GM12878 (cell line): ENCODE measurements around the gene GJD3. TPM values are rescaled to one million over a fixed set of nuclear protein-coding genes. Genes with fewer than 3 reads are reported as not detected.

Experiments
- ATAC-seq: fragments of 200-7000 bp; cut with Tn5 transposase; 3 replicates; pipeline ENCODE4 v1.9.1; 2020; ENCODE audit warnings: mild to moderate bottlenecking, moderate library complexity
- BruUV-seq: library from RNA; stranded (reverse); fragments of 400-500 nt; replicated peaks from 2 replicates; lab custom pipeline; 2021; lab: Mats Ljungman, UMichigan
- CTCF ChIA-PET: fragments of 300-600 bp; sonication (Branson Sonifier 250); formaldehyde crosslinking; extraction: SDS; loops from one replicate; lab custom pipeline; 2021; ENCODE audit warnings: inconsistent platforms; lab: Yijun Ruan, JAX
- POLR2A ChIA-PET: fragments of 350-600 bp; formaldehyde crosslinking; extraction: SDS; loops from one replicate; lab custom pipeline; 2021; ENCODE audit warnings: inconsistent platforms; lab: Charles Lee
- RAD21 ChIA-PET: fragments of 300-600 bp; sonication (Branson Sonifier 250); formaldehyde crosslinking; loops from one replicate; lab custom pipeline; 2023; ENCODE audit warnings: antibody characterized with exemption; ENCODE audit not compliant: unreplicated experiment; lab: Charles Lee
- SMC1A ChIA-PET: fragments of 300-600 bp; sonication (Branson Sonifier 250); formaldehyde crosslinking; loops from one replicate; lab custom pipeline; 2023; ENCODE audit not compliant: unreplicated experiment, uncharacterized antibody; lab: Charles Lee
- DNase-seq: peaks from one replicate; pipeline ENCODE4 v3.0.0-alpha.2; 2011; ENCODE audit warnings: low read depth, low spot score
- FAIRE-seq: peaks from 3 replicates; lab custom pipeline; 2011; peaks lifted over from hg19 to GRCh38; lab: Jason Lieb, UNC
- H2AFZ ChIP-seq: 2 replicates; pipeline ENCODE4 v1.6.0; 2011; ENCODE audit warnings: low read depth, low read length, control low read depth; ENCODE audit not compliant: control insufficient read depth
- H3K27ac ChIP-seq: 2 replicates; pipeline ENCODE4 v1.5.1; 2011; ENCODE audit warnings: control low read depth; ENCODE audit not compliant: control insufficient read depth, insufficient read depth
- H3K27me3 ChIP-seq, 2 experiments: replicated peaks in 1 of 2; 2 replicates each; pipeline versions ENCODE4 v1.6.0 to v1.6.1; 2011; ENCODE audit warnings: low read length in 1 of 2; ENCODE audit not compliant: control insufficient read depth in 2 of 2, insufficient read depth in 2 of 2
- H3K36me3 ChIP-seq, 2 experiments: 2 replicates each; pipeline ENCODE4 v1.5.1; 2011; ENCODE audit warnings: low read length in 1 of 2; ENCODE audit not compliant: control insufficient read depth in 2 of 2, insufficient read depth in 2 of 2
- H3K4me1 ChIP-seq: 2 replicates; pipeline ENCODE4 v1.6.1; 2011; ENCODE audit warnings: mild to moderate bottlenecking, low read length, moderate library complexity, mixed read lengths; ENCODE audit not compliant: control insufficient read depth, insufficient read depth
- H3K4me2 ChIP-seq: 2 replicates; pipeline ENCODE4 v1.6.0; 2011; ENCODE audit warnings: control low read depth; ENCODE audit not compliant: control insufficient read depth, insufficient read depth
- H3K4me3 ChIP-seq: fragments of 200-600 bp; sonication (generic); 2 replicates; pipeline ENCODE4 v1.5.1; 2016
- H3K79me2 ChIP-seq: 2 replicates; pipeline ENCODE4 v1.6.0; 2011; ENCODE audit warnings: low read length; ENCODE audit not compliant: control insufficient read depth, insufficient read depth
- H3K9ac ChIP-seq: 2 replicates; pipeline ENCODE4 v1.8.0; 2011; ENCODE audit warnings: low read length, control low read depth, mixed read lengths; ENCODE audit not compliant: control insufficient read depth, insufficient read depth
- H3K9me3 ChIP-seq: replicated peaks from 3 replicates; pipeline ENCODE4 v1.5.1; 2011; ENCODE audit warnings: mild to moderate bottlenecking, low read length; ENCODE audit not compliant: control insufficient read depth, insufficient read depth
- H4K20me1 ChIP-seq: 2 replicates; pipeline ENCODE4 v1.6.0; 2011; ENCODE audit not compliant: control insufficient read depth, insufficient read depth
- BCL3 ChIP-seq: IDR thresholded peaks from 2 replicates; pipeline ENCODE4 v1.6.1; 2011; ENCODE audit warnings: borderline replicate concordance, low read depth, mild to moderate bottlenecking, moderate library complexity, low read length; ENCODE audit not compliant: insufficient read depth, poor library complexity, severe bottlenecking
- GATAD2B ChIP-seq: fragments of 450-650 bp; conservative IDR thresholded peaks from 2 replicates; pipeline ENCODE4 v1.6.1; 2017; ENCODE audit warnings: low read depth, mild to moderate bottlenecking, moderate library complexity
- HDAC6 ChIP-seq: fragments of 200-600 bp; sonication (generic); IDR thresholded peaks from one replicate; pipeline ENCODE4 v1.8.0; 2017; ENCODE audit warnings: antibody characterized with exemption; ENCODE audit not compliant: unreplicated experiment
- MLLT1 ChIP-seq: fragments of 450-650 bp; IDR thresholded peaks from 2 replicates; pipeline ENCODE4 v1.6.1; 2016; ENCODE audit warnings: mild to moderate bottlenecking
- NR2C1 ChIP-seq: fragments of 450-650 bp; IDR thresholded peaks from 2 replicates; pipeline ENCODE4 v1.6.1; 2017; ENCODE audit warnings: antibody characterized with exemption, mild to moderate bottlenecking, moderate library complexity
- NR2C2 ChIP-seq: IDR thresholded peaks from 2 replicates; pipeline ENCODE4 v1.6.1; 2011; ENCODE audit warnings: borderline replicate concordance, low read depth; ENCODE audit not compliant: control insufficient read depth, insufficient read length
- PAX8 ChIP-seq: fragments of 450-650 bp; IDR thresholded peaks from 2 replicates; pipeline ENCODE4 v1.6.1; 2017; ENCODE audit warnings: mild to moderate bottlenecking, moderate library complexity
- SUPT20H ChIP-seq: IDR thresholded peaks from 2 replicates; pipeline ENCODE4 v1.6.1; 2011; ENCODE audit warnings: low read depth, mild to moderate bottlenecking, low read length, moderate library complexity, borderline replicate concordance; ENCODE audit not compliant: control insufficient read depth
- ZBED1 ChIP-seq: IDR thresholded peaks from 2 replicates; pipeline ENCODE4 v1.6.1; 2016; ENCODE audit warnings: borderline replicate concordance
- ZNF207 ChIP-seq: fragments of 450-650 bp; IDR thresholded peaks from 2 replicates; pipeline ENCODE4 v1.6.1; 2014; ENCODE audit warnings: antibody characterized with exemption, mild to moderate bottlenecking, borderline replicate concordance
- ZSCAN29 ChIP-seq: fragments of 450-650 bp; IDR thresholded peaks from 2 replicates; pipeline ENCODE4 v1.6.1; 2017; ENCODE audit warnings: mild to moderate bottlenecking, moderate library complexity
- ZZZ3 ChIP-seq: IDR thresholded peaks from 2 replicates; pipeline ENCODE4 v1.6.1; 2011; ENCODE audit warnings: low read depth; ENCODE audit not compliant: control insufficient read depth, insufficient read length
- WGBS: methylation state at CpG from one replicate; pipeline ENCODE4 v1.1.6; 2016; ENCODE audit warnings: low lambda C conversion rate; ENCODE audit not compliant: insufficient replicate concordance, insufficient coverage; ENCODE audit errors: missing lambda C conversion rate; 5-methylcytosine and 5-hydroxymethylcytosine counted together
- in situ Hi-C: fragments of 300-500 bp; cut with MboI; formaldehyde crosslinking; loops from 9 replicates; pipeline ENCODE4 v1.14.3; 2018; ENCODE audit warnings: mixed read lengths
- intact Hi-C: fragments of 100-400 bp; cut with micrococcal nuclease; formaldehyde crosslinking; loops from one replicate; pipeline ENCODE4 v1.14.2; 2022; ENCODE audit not compliant: unreplicated experiment
- polyA plus RNA-seq, 11 experiments: library from polyadenylated mRNA; depleted of rRNA in 4 of 11; unstranded in 6 of 11; stranded (reverse) in 5 of 11; fragments of >200 nt; fragmentation: Nextera tagmentation in 4 of 11; fragmentation: Illumina TruSeq in 1 of 11; extraction: Ambion mirVana in 4 of 11; extraction: Trizol in 1 of 11; gene quantifications; 1 replicate in 1 of 11; 2 replicates in 10 of 11; pipeline versions ENCODE4 v1.2.1 to v1.2.3, GENCODE V29; 2011 to 2016; ENCODE audit warnings: inconsistent platforms in 2 of 11, missing spikeins in 2 of 11, low read depth in 1 of 11
- total RNA-seq, 4 experiments: library from RNA; depleted of rRNA in 3 of 4; stranded (reverse); fragments of >200 nt in 3 of 4; fragmentation: Illumina TruSeq in 1 of 4; extraction: Trizol in 1 of 4; gene quantifications; 2 replicates each; pipeline versions ENCODE4 v1.2.1 to v1.2.3, GENCODE V29; 2013 to 2021

Gene GJD3
- total and polyA plus RNA-seq, 10 of the 15 experiments (the other 5 are each of a cell fraction or from before 2014, with no cell fraction given) = 1.6 TPM; not detected in 9

- intact Hi-C loops (no loop called here), in situ Hi-C loops (no loop called here)
- ATAC-seq (no peak), DNase-seq (no peak), FAIRE-seq (no peak)
- SMC1A ChIA-PET = no interaction called here
- Histone ChIP-seq H3K27ac (no peak overlapping the region), H3K36me3 (peaks cover 22 to 29% of the 10 kb centered on the region in 2 experiments), H3K4me2 (no peak overlapping the region), H3K79me2 (peaks cover 65% of the 10 kb centered on the region), H3K27me3 (no peaks in the 10 kb centered on the region), H3K4me1 (peaks cover 25% of the 10 kb centered on the region), H2AFZ (no peak overlapping the region), H3K9me3 (no peaks in the 10 kb centered on the region), H4K20me1 (no peaks in the 10 kb centered on the region; the same call in 1 of the 2 replicates), H3K4me3 (no peak overlapping the region), H3K9ac (no peak overlapping the region)
- TF ChIP-seq ZZZ3 (no peak), PAX8 (no peak), ZSCAN29 (no peak), GATAD2B (no peak)
- BruUV-seq = no TSS peak
- POLR2A ChIA-PET = no interaction called here
- 52% methylated on average over 4 of the region's 4 CpGs for WGBS
- CTCF ChIA-PET = interaction anchor here (0.9 to 1.4 kb wide), 4 partner anchors 16 to 24 kb away, joined by 3 to 4 read pairs (median 3); no protein-coding TSS in a partner anchor
- RAD21 ChIA-PET = no interaction called here
These were observed 30.6 kb downstream of the GJD3 start for GRCh38 chr17:40333781-40334448.

GRCh38 chr17:40331743-40332641 lies 32.5 kb downstream of the GJD3 start:
- POLR2A ChIA-PET = interaction anchor here (0.5 to 1.3 kb wide), 2 partner anchors 12 to 36 kb away, joined by 3 to 5 read pairs; no protein-coding TSS in a partner anchor
- H3K79me2 ChIP-seq = peaks cover 78% of the 10 kb centered on the region
- 90% methylated on average over 16 of the region's 22 CpGs for WGBS
- in situ Hi-C loops (no loop called here), intact Hi-C loops (no loop called here)
- CTCF ChIA-PET = interaction anchor here (1.9 kb wide), 1 partner anchor 27 kb away, joined by 5 read pairs; no protein-coding TSS in a partner anchor
- peaks cover 19 to 24% of the 10 kb centered on the region in 2 experiments; a peak in 3 of 4 replicates for H3K36me3 ChIP-seq
- SMC1A ChIA-PET = no interaction called here
- DNase-seq = no peak
- no peak overlapping the region for H2AFZ ChIP-seq
- no peaks in the 10 kb centered on the region for H3K27me3 ChIP-seq
- no TSS peak for BruUV-seq
- no peak overlapping the region for H3K27ac ChIP-seq
- RAD21 ChIA-PET = interaction anchor here (0.8 kb wide), 1 partner anchor 29 kb away, joined by 3 read pairs; no protein-coding TSS in a partner anchor
- no peaks in the 10 kb centered on the region for H3K9me3 ChIP-seq
- no peak for ATAC-seq
- H4K20me1 ChIP-seq = no peaks in the 10 kb centered on the region
- no peak for FAIRE-seq
- H3K9ac ChIP-seq = no peak overlapping the region
- no peak overlapping the region for H3K4me3 ChIP-seq
- peaks cover 24% of the 10 kb centered on the region for H3K4me1 ChIP-seq
- H3K4me2 ChIP-seq = no peak overlapping the region
- TF ChIP-seq ZBED1 = no peak
- no peak for TF ChIP-seq ZNF207
- no peak for TF ChIP-seq MLLT1
- no peak for TF ChIP-seq NR2C2
- TF ChIP-seq SUPT20H = no peak
- TF ChIP-seq NR2C1 = no peak
- TF ChIP-seq HDAC6 = no peak
- TF ChIP-seq BCL3 = no peak
